ENCODE results near the gene FUBP3.

- TF ChIP-seq CTCF (IDR thresholded peaks at IDR 0.05) (no peak), POLR2A (IDR thresholded peaks at IDR 0.05) (no peak)
Measured at GRCh38 chr9:130661451-130662098, 82.2 kb downstream of the FUBP3 start.

Measured in adrenal gland (tissue), 5 donors.